Testis (tissue), 3 donors: ENCODE results near the gene GSKIP. TPM values are rescaled to one million over a fixed set of nuclear protein-coding genes. Genes with fewer than 3 reads are reported as not detected.
"Not testable (repeated sequence)": the region's sequence is repeated elsewhere in the genome, so short reads cannot be mapped to it uniquely, and the experiment has no call there.

Experiments used
- DNase-seq: peaks from one replicate; pipeline ENCODE4 v3.0.0-alpha.2; 2019
- H3K27ac ChIP-seq, 2 donors: fragments of 200-600 bp; sonication (generic); one replicate each; pipeline ENCODE4 v1.5.1; 2019
- H3K27me3 ChIP-seq: fragments of 200-600 bp; sonication (generic); one replicate; pipeline ENCODE4 v1.5.1; 2019
- H3K36me3 ChIP-seq: fragments of 200-600 bp; sonication (generic); one replicate; pipeline ENCODE4 v1.5.1; 2017; ENCODE audit warnings: low read depth; ENCODE audit errors: missing control alignments
- H3K4me1 ChIP-seq: fragments of 200-600 bp; sonication (generic); one replicate; pipeline ENCODE4 v1.5.1; 2019
- H3K4me3 ChIP-seq, 2 donors: fragments of 200-600 bp; sonication (generic); one replicate each; pipeline ENCODE4 v1.5.1; 2017 to 2019
- H3K9me3 ChIP-seq: fragments of 200-600 bp; sonication (generic); one replicate; pipeline ENCODE4 v1.5.1; 2017
- POLR2A ChIP-seq: fragments of 450-650 bp; IDR thresholded peaks from one replicate; pipeline ENCODE4 v1.6.1; 2017; ENCODE audit warnings: antibody characterized with exemption, mild to moderate bottlenecking, moderate library complexity
- WGBS, 2 donors: methylation state at CpG; one replicate each; pipeline ENCODE4 v1.1.5; 2018; 5-methylcytosine and 5-hydroxymethylcytosine counted together
- intact Hi-C: fragments of 100-400 bp; cut with DNase I; formaldehyde crosslinking; loops from one replicate; pipeline ENCODE4 v1.15.1; 2023; ENCODE audit warnings: low total_unique reads
- polyA plus RNA-seq: library from polyadenylated mRNA; stranded (reverse); fragments of 350-450 nt; fragmentation: Illumina TruSeq; extraction: RNeasy Lipid Tissue Mini Kit (QIAGEN cat#74804); gene quantifications from one replicate; pipeline ENCODE4 v1.2.3, GENCODE V29; 2014; ENCODE audit warnings: low read depth, low replicate concordance; ENCODE audit not compliant: insufficient read depth
- total RNA-seq, 2 donors: library from RNA; depleted of rRNA; stranded (reverse); fragments of >200 nt; gene quantifications; one replicate each; pipeline ENCODE4 v1.2.3, GENCODE V29; 2016
- TF ChIP-seq, protein P1 (sequence below), 3 experiments: fragments of 450-650 bp in 2 of 3; fragments of 200-600 bp in 1 of 3; sonication (generic) in 1 of 3; IDR thresholded peaks; one replicate each; pipeline ENCODE4 v1.5.1; 2016 to 2019; ENCODE audit warnings: antibody characterized with exemption in 3 of 3, mild to moderate bottlenecking in 2 of 3, moderate library complexity in 1 of 3

Gene GSKIP
- total and polyA plus RNA-seq, 3 donors from 2014 or later: 11.2 to 68.3 (median 25.4) TPM

DNA sequence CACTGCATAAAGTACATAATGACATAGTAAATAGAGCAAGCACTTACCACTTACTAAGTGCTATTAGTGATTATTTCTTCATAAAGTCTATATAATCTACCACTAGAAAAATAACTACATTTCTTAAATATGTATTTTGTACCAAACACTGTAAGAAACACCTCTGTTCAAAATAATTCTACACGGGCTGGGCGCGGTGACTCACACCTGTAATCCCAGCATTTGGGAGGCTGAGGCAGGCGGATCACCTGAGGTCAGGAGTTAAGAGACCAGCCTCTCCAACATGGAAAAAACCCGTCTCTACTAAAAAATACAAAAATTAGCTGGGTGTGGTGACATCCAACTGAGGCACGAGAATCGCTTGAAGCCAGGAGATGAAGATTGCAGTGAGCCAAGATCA, 39.1 kb upstream of the GSKIP start:
- Histone ChIP-seq H3K36me3 (no peaks in the 10 kb centered on the region), H3K27me3 (no peaks in the 10 kb centered on the region), H3K27ac (no peak overlapping the region), H3K9me3 (no peaks in the 10 kb centered on the region), H3K4me1 (no peaks in the 10 kb centered on the region), H3K4me3 (no peak overlapping the region)
- TF ChIP-seq POLR2A: no peak
- TF ChIP-seq, protein P1, sequence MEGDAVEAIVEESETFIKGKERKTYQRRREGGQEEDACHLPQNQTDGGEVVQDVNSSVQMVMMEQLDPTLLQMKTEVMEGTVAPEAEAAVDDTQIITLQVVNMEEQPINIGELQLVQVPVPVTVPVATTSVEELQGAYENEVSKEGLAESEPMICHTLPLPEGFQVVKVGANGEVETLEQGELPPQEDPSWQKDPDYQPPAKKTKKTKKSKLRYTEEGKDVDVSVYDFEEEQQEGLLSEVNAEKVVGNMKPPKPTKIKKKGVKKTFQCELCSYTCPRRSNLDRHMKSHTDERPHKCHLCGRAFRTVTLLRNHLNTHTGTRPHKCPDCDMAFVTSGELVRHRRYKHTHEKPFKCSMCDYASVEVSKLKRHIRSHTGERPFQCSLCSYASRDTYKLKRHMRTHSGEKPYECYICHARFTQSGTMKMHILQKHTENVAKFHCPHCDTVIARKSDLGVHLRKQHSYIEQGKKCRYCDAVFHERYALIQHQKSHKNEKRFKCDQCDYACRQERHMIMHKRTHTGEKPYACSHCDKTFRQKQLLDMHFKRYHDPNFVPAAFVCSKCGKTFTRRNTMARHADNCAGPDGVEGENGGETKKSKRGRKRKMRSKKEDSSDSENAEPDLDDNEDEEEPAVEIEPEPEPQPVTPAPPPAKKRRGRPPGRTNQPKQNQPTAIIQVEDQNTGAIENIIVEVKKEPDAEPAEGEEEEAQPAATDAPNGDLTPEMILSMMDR (IDR thresholded peaks at IDR 0.05): no peak
- intact Hi-C loops: no loop called here
- 95 to 96% methylated on average over 7 of the region's 7 CpGs for WGBS, 2 donors
- DNase-seq: no peak

DNA sequence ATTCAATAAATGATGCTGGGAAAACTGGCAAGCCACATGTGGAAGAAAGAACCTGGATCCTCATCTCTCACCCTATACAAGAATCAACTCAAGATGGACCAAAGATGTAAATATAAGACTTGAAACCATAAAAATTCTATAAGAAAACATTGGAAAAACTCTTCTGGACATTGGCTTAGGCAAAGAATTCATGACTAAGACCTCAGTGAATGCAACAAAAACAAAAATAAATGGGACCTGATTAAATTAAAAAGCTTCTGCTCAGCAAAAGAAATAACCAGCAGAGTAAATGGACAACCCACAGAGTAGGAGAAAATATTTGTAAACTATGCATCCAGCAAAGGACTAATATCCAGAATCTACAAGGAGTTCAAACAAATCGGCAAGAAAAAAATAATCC, 24.8 kb upstream of the GSKIP start:
- intact Hi-C loops: no loop called here

DNA sequence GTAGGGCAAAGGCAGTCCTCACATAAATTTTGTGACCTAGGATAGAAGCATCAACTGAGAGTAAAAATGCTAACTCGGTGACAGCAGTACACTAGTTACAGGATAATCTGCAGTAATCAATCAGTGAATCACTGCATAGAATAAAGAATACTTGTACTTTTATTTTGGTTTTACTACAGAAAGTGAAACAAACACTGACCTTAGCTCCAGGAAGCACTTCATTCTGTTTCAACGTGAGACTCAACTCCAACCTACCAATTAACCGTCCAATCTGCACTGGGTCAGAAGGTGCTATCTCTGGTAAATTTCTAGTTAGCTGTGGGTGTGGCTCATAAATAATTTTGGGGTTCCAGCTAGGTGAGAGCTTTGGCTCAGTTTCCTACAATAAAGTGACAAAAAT, 22.0 kb upstream of the GSKIP start:
- no peaks in the 10 kb centered on the region for H3K9me3 ChIP-seq
- 80 to 85% methylated on average over 3 of the region's 3 CpGs for WGBS, 2 donors
- H3K4me1 ChIP-seq: no peaks in the 10 kb centered on the region
- H3K4me3 ChIP-seq: no peak overlapping the region
- intact Hi-C loops: no loop called here
- TF ChIP-seq, protein P1 (IDR thresholded peaks at IDR 0.05): no peak
- TF ChIP-seq POLR2A: no peak
- H3K27me3 ChIP-seq: no peaks in the 10 kb centered on the region
- H3K27ac ChIP-seq: no peak overlapping the region
- DNase-seq: no peak
- H3K36me3 ChIP-seq: no peaks in the 10 kb centered on the region

More for the DNA sequence above, 24.8 kb upstream of the GSKIP start:
- H3K27ac ChIP-seq: no peak overlapping the region
- no peaks in the 10 kb centered on the region for H3K9me3 ChIP-seq
- no peak overlapping the region for H3K4me3 ChIP-seq
- TF ChIP-seq, protein P1 (IDR thresholded peaks at IDR 0.05): no peak
- no peak for TF ChIP-seq POLR2A
- H3K36me3 ChIP-seq: no peaks in the 10 kb centered on the region
- WGBS, 2 donors: 95 to 98% methylated on average over 1 of the region's 1 CpG
- no peaks in the 10 kb centered on the region for H3K27me3 ChIP-seq
- DNase-seq: no peak
- H3K4me1 ChIP-seq: no peaks in the 10 kb centered on the region

DNA sequence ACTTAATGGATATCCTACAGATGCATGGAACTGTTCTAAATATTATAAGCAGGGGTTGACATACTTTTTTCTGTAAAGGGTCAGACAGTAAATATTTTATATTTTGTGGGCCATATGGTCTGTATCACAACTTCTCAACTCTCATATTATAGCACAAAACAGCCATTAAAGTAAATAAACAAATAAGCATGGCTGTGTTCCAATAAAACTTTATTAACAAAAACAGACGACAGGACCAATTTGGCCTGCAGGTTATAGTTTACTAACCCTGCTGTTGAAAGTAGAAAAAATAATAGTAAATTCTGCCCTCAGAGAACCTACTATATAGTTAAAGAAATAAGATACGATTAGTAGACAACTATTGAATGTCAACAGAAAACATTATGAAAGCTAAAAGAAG, 17.7 kb upstream of the GSKIP start:
- H3K4me3 ChIP-seq: no peak overlapping the region
- intact Hi-C loops: no loop called here
- H3K36me3 ChIP-seq: no peaks in the 10 kb centered on the region
- TF ChIP-seq, protein P1 (IDR thresholded peaks at IDR 0.05): no peak
- TF ChIP-seq POLR2A: no peak
- no peaks in the 10 kb centered on the region for H3K9me3 ChIP-seq
- WGBS, 2 donors: 87 to 93% methylated on average over 2 of the region's 2 CpGs
- H3K27ac ChIP-seq: no peak overlapping the region
- no peak for DNase-seq
- no peaks in the 10 kb centered on the region for H3K27me3 ChIP-seq
- no peaks in the 10 kb centered on the region for H3K4me1 ChIP-seq

DNA sequence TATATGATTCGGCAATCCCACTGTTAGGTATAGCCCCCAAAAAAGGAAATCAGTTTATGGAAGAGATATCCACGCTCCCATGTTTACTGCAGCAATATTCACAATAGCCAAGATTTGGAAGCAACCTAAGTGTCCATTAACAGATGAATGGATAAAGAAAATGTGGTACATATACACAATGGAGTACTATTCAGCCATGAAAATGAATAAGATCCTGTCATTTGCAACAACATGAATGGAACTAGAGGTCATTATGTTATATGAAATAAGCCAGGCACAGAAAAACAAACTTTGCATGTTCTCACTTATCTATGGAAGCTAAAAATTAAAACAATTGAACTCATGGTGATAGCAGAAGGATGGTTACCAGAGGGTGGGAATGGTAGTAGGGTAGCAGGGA, 15.4 kb upstream of the GSKIP start:
- intact Hi-C loops, H3K36me3 ChIP-seq, H3K9me3 ChIP-seq, DNase-seq, H3K4me3 ChIP-seq, H3K27ac ChIP-seq, H3K27me3 ChIP-seq, H3K4me1 ChIP-seq: not testable (repeated sequence)
- WGBS, 2 donors: 93 to 95% methylated on average over 2 of the region's 2 CpGs
